COLO829 (cell line): ENCODE data around the gene TBX5.
"Not testable (repeated sequence)": the region's sequence is repeated elsewhere in the genome, so short reads cannot be mapped to it uniquely, and the experiment has no call there.

ENCODE experiments used
- DNase-seq: peaks from one replicate; pipeline ENCODE4 v3.0.0; 2012; ENCODE audit warnings: low spot score

The TBX5 gene

GRCh38 chr12:114371733-114372132, 34.2 kb downstream of the TBX5 start:
- DNase-seq, result no peak

DNA sequence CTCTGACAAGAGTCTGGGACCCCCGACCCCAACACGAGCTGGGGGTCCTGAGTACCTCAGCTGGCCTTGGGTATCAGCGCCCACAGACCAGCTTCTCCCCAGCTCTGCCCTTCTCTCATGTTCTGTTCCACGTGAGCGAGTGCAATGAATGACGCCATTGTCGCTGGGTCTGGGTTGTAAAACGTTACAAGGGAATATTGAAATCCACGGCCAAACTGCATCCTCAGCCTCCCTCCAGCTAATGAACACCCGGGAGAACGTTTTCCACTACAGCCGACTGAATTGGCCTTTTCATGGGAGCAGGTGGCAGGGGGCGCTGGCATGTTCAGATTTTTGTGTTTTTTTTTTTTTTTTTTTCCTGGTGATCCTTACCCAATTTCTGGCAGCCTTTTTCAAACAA, 34.7 kb downstream of the TBX5 start:
- DNase-seq, result no peak

GRCh38 chr12:114368685-114369452, 37.1 kb downstream of the TBX5 start:
- DNase-seq, result no peak

GRCh38 chr12:114361992-114362391, 44.0 kb downstream of the TBX5 start:
- DNase-seq, result no peak

DNA sequence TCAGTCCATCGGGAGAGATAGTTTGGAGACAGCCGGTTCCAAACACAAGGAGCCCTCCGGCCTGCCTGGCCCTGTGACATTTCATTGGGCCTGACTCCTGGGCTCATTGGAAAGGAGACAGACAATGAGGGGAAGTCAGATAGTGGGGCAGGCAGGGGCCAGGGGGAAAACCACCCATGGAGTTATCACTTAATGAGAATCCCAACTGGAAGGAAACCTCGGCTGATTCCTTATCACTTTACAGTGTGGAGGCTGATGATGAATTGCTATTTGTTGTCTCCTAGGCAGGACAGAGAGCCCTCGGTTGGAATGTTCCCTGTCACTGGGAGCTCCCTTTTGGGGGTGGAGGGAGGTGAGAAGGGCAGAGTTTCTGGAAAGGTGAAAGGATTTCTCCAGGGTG, 44.4 kb downstream of the TBX5 start:
- no peak for DNase-seq

DNA sequence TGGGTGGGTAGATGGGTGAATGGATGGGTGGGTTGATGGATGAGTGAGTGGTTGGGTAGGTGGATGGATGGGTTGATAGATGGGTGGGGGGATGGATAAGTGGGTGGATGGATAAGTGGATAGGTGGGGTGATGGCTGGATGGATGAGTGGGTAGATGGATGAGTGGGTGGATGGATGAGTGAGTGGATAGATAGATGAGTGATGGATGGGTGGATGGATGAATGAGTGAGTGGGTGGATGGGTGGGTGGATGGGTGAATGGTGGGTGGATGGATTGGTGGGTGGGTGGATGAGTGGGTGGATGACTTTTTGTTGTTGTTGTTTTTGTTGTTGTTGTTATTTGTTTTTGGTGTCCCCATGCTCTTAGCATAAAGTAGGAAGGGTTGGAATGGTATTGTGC, 45.5 kb downstream of the TBX5 start:
- no peak for DNase-seq

DNA sequence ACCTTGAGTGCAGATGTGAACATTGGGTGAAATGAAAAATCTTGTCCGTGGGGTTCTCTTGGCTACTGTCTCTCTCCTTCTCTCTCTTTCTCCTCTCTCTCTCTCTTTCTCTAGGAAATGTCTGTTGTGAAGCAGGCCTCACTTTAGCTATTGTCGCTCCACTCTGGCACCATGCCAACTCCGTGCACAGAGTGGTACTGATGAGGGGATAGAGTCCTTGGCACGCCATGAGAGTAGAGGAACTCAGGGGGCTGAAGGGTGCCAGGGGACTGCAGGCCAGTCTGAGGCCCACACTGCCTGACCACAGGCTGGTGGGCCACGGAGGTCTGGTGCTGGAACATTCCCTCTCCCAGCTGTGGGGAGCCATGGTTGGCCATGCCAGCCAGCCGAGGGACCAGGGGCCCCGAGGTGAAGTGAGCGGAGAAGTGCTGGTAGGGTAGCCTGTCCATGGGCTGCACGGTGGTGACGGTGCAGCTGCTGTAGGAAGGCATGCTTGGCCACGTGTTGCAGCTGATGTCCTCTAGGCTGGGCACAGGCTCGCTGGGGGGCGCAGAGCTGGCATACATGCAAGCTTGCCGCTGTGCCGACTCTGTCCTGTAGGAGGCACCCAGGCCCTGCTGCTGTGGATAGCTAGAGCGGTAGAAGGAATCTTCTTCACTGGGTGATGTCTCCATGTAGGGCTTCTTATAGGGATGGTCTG, 50.4 kb downstream of the TBX5 start:
- no peak for DNase-seq

DNA sequence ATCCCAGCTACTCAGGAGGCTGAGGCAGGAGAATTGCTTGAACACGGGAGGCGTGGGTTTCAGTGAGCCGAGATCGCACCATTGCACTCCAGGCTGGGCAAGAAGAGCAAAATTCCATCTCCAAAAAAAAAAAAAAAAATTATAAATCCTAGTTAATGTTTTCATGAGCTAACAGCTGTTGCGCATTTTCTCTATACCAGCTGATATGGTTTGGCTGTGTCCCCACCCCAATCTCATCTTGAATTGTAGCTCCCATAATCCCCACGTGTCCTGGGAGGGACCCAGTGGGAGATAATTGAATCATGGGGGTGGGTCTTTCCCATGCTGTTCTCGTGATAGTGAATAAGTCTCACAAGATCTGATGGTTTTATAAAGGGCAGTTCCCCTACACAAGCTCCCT, 56.7 kb downstream of the TBX5 start:
- not testable (repeated sequence) for DNase-seq

- no peak for DNase-seq
These were observed 58.1 kb downstream of the TBX5 start for GRCh38 chr12:114347861-114348260.

- no peak for DNase-seq
These were observed 61.1 kb downstream of the TBX5 start for GRCh38 chr12:114344831-114345230.

DNA sequence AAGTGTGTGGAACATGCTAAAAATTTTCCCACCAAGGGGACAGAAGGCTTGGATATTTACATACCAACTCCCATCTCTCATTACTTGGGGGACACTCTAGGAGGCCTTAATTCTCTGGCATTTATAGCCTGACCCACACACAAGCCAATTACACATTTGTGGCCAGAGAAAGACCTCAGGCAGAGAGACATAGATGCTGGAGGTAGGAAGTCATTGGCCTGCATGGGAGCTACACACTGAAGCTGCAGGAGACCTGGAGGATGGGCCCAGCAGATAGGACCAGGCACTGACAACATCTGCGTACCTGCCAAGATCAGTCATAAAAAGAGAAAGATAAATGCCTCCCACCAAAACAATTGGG, 61.7 kb downstream of the TBX5 start:
- DNase-seq, result no peak

GRCh38 chr12:114343585-114344302, 62.2 kb downstream of the TBX5 start:
- no peak for DNase-seq

GRCh38 chr12:114342656-114343055, 63.3 kb downstream of the TBX5 start:
- no peak for DNase-seq

DNA sequence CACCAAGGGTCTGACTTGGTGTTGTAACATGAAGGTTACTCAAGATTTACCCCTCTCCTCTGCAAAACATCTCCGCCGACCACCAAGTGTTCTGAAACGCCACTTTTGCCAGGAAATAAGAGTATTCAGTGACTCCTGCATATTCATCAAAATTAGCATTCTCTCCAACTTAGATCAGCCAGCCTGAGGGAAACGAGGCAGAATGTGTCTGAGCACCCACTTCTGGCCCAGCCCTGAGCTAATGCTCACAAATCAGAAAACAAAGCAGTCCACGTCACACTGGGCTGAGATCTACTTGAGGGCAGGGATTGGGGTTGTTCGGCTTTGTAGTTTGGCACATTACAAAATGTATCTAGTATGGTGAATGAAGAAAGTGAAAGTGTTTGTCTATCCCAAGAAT, 64.3 kb downstream of the TBX5 start:
- DNase-seq, result no peak

GRCh38 chr12:114340231-114340630, 65.7 kb downstream of the TBX5 start:
- no peak for DNase-seq

GRCh38 chr12:114339626-114340025, 66.3 kb downstream of the TBX5 start:
- no peak for DNase-seq

GRCh38 chr12:114335607-114336006, 70.3 kb downstream of the TBX5 start:
- DNase-seq, result no peak

- no peak for DNase-seq
These were observed 71.5 kb downstream of the TBX5 start for GRCh38 chr12:114334395-114334794.

GRCh38 chr12:114328292-114328691, 77.7 kb downstream of the TBX5 start:
- no peak for DNase-seq

DNA sequence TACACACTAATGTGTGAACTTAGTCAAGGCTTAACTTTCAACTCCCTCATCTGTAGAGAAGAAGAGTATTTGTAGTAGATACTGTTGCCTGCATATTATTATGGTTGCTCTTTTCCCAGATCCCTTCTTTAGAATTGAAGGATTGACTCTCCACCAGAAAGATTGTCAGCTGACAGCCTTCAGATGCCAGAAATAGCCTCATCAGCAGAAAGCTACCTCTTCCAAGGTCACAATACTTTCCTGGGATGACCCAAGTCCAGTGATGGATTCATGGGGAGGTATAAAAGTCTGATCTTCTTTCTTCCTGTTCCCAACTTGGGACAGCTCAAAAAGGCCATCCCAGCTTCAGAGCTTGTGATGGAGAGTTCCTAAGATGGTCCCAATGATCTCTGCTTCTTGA, 78.2 kb downstream of the TBX5 start:
- DNase-seq, result no peak

DNA sequence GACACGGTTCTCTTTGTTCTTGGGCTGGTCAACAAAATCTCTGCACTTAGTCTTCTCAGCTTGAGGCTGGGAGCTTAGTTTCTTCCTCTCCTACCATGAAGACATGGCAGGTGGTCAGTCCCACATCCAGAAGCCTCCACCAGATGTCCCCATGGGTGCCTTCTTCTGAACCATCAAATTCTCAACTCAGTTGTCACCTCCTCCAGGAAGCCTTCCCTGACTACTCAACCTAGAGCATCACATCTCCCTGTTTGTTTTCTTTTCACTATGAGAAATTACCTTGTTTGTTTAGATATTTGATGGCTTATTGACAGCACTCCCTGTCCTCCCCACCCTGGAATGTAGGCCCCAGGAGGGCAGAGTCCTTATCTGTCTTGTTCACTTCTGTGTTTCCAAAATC, 84.4 kb downstream of the TBX5 start:
- DNase-seq, result no peak

- DNase-seq, result no peak
These were observed 85.0 kb downstream of the TBX5 start for GRCh38 chr12:114320968-114321367.

DNA sequence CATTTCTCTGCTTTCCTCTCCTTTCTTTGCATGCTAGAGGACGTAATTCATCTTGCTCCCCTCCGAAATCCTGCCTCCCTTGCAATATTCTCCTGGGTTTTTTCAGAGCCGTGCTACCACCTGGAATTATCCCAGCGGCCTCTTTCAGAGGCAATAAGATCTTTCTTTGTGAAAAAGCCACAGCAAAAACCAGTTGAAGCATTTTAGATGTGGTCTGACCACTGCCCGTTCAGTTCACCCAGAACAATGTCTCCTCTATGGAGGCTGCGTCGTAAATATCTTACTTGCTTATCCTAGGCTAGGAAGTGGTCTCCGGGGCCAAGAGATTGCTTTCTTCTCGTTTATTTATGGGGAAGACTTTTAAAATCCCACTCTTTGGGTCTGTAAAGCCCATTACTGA, 85.8 kb downstream of the TBX5 start:
- DNase-seq, result no peak
